Activated CD4-positive, alpha-beta T cell treated with anti-CD3 and anti-CD28 coated beads, Interleukin-2, amount 50 U/mL, for 4 hours (primary cell): Measurements from ENCODE around the gene STK39.

Source experiments
- DNase-seq, 2 experiments: peaks; one replicate each; pipeline ENCODE4 v3.0.0-alpha.2; 2020

Gene STK39

GRCh38 chr2:167986223-167986622 lies 261.2 kb downstream of the STK39 start:
- no peak for DNase-seq

DNA sequence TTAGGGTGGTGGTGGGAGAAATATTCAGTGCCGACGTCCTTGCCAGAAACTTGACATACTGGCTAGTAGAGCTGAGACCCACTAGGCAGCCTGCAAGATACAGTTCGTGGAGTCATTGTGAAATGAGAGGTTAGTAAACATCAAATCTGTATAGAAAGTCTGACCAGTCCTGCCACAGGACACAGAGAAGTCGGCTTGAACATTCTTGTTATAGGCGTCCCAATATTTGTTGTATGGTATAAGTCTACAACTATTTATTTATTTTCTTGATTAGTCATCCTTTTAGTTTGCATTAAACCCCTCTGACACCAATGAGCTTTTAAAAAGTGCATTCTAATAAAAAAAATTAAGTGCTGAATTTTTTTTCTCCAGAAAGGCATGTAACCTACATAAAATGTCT lies 265.4 kb downstream of the STK39 start:
- DNase-seq = no peak

DNA sequence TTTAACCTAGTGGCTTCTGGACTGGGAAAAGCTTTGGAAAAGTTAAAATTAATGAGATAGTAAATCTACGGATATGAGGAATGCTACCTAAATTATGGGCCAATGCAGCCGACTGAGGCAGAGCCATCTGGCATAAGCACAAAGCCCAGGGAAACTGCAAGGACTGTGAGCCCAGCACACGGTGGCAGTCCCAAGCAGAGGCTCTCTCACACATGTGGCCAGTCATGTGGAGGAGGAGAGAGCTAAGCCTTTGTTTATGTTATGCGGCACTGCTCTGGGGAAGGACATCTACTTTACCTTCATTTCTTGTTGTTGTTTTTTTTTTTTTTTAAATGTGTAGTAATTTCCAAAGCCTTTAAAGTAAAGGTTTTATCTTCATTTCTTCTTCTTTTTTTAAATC lies 267.0 kb downstream of the STK39 start:
- no peak for DNase-seq

- DNase-seq = no peak
Measured at GRCh38 chr2:167972746-167973145, 274.6 kb downstream of the STK39 start.

DNA sequence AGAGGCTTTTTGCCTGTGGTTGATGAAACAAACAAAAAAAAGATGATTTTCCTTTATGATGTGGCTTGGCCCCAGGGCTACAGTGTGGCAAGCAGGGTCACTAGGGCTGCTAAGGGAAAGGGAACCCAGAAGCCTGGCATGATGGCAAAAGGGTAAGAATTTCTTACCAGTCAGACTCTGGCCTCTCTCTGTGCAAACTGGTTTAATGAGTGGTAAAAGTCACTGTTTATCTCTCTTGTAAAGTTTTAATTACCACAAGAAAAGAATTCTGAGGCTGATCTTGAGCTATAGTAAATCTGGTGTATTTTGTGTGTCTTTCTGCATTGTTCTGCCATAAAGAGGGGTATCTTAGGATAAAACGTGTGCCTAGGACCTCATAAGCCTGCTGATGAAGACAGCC lies 275.4 kb downstream of the STK39 start:
- DNase-seq = no peak

DNA sequence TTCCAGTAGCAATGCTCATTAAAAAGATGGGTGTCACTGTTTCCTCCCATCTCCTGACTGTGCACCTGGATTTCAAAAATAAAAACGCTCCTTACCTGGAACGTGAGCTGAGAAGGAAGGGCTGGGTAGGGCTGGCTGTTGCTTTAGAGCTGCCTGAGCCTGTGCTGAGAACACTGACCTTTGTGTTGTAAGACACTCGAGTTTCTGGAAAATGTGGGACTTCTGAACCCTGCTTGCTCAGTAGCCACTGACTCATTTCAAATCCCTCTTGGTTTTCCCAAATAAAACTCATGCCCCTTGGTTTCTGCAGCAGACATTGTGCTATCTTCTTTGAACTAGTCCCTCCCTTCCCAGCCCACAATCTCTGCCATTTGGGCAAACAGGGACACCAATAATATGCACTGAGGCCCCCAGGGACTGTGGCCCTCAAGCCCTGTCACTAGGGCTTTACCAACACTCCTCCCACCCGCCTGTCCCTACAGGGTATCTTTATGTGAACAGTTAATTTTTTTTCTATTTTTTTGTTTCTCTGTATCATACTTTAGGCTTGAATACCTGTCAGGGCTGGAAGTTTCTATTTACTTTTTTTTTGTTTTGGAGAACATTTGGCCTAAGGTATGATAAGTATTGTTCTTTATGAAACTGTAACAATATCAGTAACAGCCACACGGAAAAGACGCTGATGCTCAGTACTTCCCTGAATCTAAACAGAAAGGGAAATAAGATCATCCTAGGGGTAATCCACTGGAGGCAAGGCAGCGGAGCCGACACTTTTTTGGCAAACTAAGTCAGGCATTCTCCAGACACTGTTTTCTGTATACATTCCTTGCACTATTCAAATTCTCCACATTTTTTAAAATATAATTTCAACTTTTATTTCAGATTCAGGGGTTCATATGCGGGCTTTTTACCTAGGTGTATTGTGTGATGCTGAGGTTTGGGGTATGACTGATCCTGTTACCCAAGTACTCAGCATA lies 280.2 kb downstream of the STK39 start:
- DNase-seq = no peak

- DNase-seq = no peak
Measured at GRCh38 chr2:167965907-167966761, 281.3 kb downstream of the STK39 start.

DNA sequence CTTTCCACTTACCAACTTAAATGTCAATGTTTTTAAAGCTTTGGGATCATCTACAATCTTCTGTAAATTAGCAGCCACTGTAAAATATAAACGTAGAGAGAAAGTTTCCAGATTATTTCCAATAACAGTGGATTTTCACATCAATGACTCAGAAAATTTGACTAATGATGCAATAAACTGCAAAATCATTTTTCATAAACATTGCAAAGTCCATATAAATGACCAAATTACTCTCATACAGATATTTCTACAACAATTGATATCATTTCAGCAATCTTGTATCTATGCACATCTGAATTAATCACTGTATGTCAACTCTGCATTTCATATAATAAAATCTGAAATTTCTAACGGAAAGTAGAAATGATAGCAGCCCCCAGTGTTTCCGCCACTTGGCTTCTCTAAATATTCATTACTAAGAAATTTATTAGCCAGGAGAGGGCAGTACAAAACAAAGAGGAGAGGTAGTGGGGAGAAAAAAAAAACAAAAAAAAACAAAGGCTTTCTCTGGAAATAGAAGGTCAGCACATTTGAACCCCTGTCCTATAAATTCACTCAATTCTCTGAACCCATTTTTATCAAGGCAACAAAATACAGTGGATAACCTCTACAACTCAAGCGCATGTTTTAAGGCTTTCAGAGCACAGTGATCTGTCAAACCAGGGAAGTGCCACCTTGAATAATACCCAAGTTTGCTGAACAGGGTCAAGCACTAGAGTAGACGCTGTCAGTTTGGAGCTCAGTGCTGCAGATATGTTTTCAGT lies 282.6 kb downstream of the STK39 start:
- DNase-seq = no peak

DNA sequence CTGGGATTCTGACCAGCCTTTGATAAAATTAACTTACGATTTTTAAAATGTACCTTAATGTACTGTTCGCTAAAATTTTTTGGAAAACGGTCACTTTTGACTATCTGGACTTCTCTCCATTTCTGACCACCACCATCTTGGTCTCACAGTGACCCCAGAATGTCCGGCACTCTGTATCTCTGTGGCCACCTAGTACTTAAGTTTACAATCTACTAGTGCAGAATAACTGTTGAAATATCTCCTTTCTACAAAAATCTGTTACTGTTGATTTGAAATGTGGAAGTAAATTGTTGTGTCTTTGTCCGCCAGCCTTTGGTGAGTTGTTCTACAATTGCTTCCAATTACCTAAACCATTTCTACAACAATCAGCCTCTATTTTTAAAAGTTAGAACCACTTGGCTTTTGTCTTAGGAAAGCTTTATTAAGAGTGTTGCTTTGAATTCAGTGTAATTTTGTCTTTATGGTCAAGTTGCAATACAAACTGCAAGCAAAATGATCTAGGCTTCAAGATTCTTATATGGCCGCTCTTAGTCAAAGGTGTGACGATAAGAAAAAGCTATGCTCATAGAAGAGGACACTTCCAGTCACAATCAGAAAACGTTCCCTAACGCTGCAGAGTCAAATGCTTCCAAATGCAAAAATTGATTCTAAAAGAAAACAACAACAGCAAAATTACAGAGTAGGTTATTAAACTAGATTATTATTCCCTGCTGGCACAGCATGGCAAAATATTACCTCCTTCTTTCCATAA lies 283.3 kb downstream of the STK39 start:
- no peak for DNase-seq

DNA sequence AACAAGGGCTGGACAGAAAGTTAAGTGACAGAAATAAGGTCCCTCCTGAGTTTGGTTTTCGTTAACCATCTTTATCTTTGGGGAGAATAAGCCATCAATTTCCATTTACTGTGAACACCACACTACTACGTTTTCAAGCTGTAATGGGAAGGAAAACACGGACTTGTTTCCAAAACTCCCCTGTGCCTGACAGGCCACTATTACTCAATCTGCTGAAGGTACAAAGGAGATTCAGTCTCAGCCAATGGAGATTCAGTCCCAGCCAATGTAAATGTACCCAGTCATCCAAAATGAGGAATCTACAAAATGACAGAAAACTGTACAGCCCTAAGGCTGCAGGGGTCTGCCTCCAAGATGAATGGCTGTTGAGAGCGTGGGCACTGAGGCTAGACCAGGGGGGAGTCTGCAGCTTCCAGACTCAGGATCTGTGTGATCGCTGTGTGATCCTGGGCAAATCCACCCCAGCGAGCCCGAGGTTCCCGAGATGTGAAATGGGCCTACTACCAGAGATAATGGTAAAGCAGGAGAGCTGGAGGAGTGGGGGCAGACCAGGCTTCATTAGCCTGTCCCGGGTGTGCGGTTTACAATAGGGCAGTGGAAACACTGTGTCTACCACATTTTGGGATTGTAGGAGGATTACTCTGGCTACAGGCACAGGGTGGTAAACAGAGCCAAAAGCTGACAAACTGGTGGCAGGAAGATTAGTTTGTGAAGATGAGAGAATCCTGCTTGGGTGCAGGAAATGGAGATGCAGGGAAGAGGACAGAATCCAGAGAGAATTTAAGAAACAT lies 284.8 kb downstream of the STK39 start:
- DNase-seq = no peak

- DNase-seq = no peak
Measured at GRCh38 chr2:167961536-167962048, 285.8 kb downstream of the STK39 start.

DNA sequence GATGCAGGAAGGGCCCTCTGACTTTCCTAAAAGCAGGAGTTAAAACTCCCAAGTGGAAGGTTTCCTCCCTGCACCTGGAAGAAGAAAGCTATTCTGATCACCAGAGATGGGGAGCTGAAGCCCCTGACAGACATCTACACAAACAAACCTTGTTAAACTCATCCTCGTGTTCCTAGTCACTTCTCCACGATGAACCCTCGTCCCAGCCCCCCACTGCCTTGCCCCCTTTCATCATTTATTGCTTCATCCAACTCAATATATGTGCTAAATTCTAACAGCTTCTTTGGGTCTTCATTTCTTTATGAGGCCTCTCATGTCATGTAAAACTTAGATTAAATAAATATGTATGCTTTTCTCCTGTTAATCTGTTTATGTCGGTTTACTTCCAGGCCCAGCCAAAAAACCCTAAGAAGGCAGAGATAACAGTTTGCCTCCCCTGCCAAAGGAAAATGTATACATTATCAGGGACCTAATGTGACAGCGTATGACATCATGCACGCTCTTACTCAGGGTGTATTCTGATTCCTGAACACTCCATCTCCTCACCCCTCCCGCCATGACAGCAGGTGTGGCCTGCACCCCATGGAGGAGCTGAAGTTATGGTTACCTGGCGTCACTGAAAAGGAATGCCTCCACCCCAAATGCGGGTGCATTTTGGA lies 287.2 kb downstream of the STK39 start:
- DNase-seq = no peak

DNA sequence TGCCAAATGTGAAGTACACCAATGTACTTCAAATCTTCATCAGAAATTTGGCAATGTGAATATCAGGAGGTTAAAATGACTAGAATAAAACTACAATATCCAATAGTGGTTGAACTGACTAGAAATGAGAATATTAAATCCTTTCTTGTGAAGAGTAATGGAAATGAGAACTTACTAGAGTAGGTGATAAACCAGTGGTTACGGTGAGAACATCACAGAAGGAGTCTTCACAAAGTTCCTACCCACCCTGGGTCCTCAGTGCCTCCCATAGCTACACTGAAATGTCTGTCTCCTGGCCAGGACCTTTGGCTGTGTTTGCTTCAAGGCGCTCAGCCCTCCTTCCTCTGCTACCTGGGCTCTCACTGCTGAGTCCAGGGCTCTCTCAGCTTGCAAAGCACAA lies 289.7 kb downstream of the STK39 start:
- no peak for DNase-seq

GRCh38 chr2:167955264-167955906 lies 292.0 kb downstream of the STK39 start:
- DNase-seq = no peak

DNA sequence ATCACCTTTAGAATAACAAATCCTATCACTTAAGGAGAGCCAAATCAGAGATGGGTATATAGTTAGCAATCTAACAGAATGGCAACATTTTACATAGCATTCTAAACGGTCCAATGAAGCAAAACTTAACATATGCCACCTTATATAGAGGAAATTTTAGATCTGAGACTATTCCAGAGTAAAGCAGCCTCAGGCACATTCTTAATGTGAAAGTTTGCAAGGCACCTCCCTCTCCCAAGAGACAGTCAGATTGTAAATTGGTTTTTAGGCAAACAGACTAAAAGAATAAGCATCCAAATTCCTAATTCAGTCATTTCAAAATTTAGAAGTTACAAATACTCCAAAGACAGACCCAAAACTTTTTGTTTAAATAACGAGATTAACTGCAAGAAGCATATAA lies 292.9 kb downstream of the STK39 start:
- no peak for DNase-seq

GRCh38 chr2:167953776-167954175 lies 293.6 kb downstream of the STK39 start:
- DNase-seq = no peak

GRCh38 chr2:167950571-167950970 lies 296.8 kb downstream of the STK39 start:
- no peak for DNase-seq

- DNase-seq = no peak
Measured at GRCh38 chr2:167946441-167946841, 301.0 kb downstream of the STK39 start.

- DNase-seq = no peak
Measured at GRCh38 chr2:167945660-167946368, 301.6 kb downstream of the STK39 start.
